Breast epithelium (tissue), 4 donors: ENCODE measurements around the gene ATPAF2. TPM values are rescaled to one million over a fixed set of nuclear protein-coding genes. Genes with fewer than 3 reads are reported as not detected.

Experiments used
- DNase-seq, 2 donors: peaks; one replicate each; pipeline ENCODE4 v3.0.0-alpha.2; 2019; ENCODE audit warnings: low spot score in 2 of 2
- H3K27ac ChIP-seq, 2 donors: fragments of 200-600 bp; sonication (generic) in 1 of 2; one replicate each; pipeline ENCODE4 v1.5.1; 2016 to 2019; ENCODE audit warnings: mild to moderate bottlenecking in 1 of 2
- H3K27me3 ChIP-seq, 2 donors: fragments of 200-600 bp; sonication (generic) in 1 of 2; one replicate each; pipeline versions ENCODE4 v1.5.1 to v1.6.0; 2017 to 2019; ENCODE audit warnings: control low read depth in 1 of 2, mild to moderate bottlenecking in 1 of 2
- H3K36me3 ChIP-seq: fragments of 200-600 bp; one replicate; pipeline ENCODE4 v1.5.1; 2019
- H3K4me1 ChIP-seq, 2 donors: fragments of 200-600 bp; sonication (generic); one replicate each; pipeline ENCODE4 v1.5.1; 2016 to 2019; ENCODE audit warnings: control low read depth in 1 of 2
- H3K4me3 ChIP-seq, 3 donors: fragments of 200-600 bp; sonication (generic); 1 replicate in 2 of 3; 2 replicates in 1 of 3; pipeline ENCODE4 v1.5.1; 2016 to 2019; ENCODE audit warnings: mild to moderate bottlenecking in 3 of 3, moderate library complexity in 2 of 3
- H3K9me3 ChIP-seq, 2 donors: fragments of 200-600 bp; sonication (generic) in 1 of 2; one replicate each; pipeline ENCODE4 v1.5.1; 2016 to 2019; ENCODE audit warnings: control low read depth in 1 of 2
- CTCF ChIP-seq, 3 donors: fragments of 450-650 bp; IDR thresholded peaks; one replicate each; pipeline ENCODE4 v1.5.1; 2016 to 2017; ENCODE audit warnings: antibody characterized with exemption in 3 of 3, mild to moderate bottlenecking in 3 of 3, moderate library complexity in 3 of 3
- POLR2A ChIP-seq: fragments of 450-650 bp; IDR thresholded peaks from one replicate; pipeline ENCODE4 v1.6.1; 2016; ENCODE audit warnings: antibody characterized with exemption, mild to moderate bottlenecking, moderate library complexity
- POLR2AphosphoS5 ChIP-seq, 3 donors: sonication (generic); formaldehyde crosslinking; IDR thresholded peaks; one replicate each; pipeline ENCODE4 v1.6.1; 2017; ENCODE audit warnings: antibody characterized with exemption in 3 of 3
- intact Hi-C: fragments of 100-400 bp; cut with DNase I; formaldehyde crosslinking; loops from one replicate; pipeline ENCODE4 v1.15.1; 2023; ENCODE audit warnings: low total_unique reads
- total RNA-seq, 3 donors: library from RNA; depleted of rRNA; stranded (reverse); fragments of >200 nt; gene quantifications; one replicate each; pipeline ENCODE4 v1.1.0, GENCODE V29; 2016

Gene ATPAF2
- total RNA-seq, 3 donors from 2014 or later, result 12.9 to 15.7 (median 13.0) TPM

DNA sequence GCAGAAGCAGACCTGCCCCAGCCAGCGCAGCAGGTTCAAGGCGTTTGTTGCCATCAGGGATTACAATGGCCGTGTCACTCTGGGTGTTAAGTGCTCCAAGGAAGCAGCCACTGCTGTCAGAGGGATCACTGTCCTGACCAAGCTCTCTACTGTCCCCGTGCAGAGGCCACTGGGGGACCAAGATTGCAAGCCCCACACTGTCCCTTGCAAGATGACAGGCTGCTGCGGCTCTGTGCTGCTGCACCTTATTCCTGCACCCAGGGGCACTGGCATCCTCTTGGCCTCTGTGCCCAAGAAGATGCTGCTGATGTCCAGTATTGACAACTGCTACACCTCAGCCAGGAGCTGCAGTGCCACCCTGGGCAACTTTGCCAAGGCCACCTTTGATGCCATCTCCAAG, 27.7 kb downstream of the ATPAF2 start:
- H3K4me1 ChIP-seq, result no peaks in the 10 kb centered on the region
- no peak overlapping the region for H3K27ac ChIP-seq
- H3K36me3 ChIP-seq, result no peaks in the 10 kb centered on the region
- no peak for DNase-seq
- intact Hi-C loops, result no loop called here
- no peak for TF ChIP-seq CTCF (IDR thresholded peaks at IDR 0.05)
- TF ChIP-seq POLR2AphosphoS5 (IDR thresholded peaks at IDR 0.05), result no peak
- TF ChIP-seq POLR2A, result no peak
- H3K27me3 ChIP-seq, result no peaks in the 10 kb centered on the region
- H3K4me3 ChIP-seq, result no peak overlapping the region
- no peaks in the 10 kb centered on the region for H3K9me3 ChIP-seq

DNA sequence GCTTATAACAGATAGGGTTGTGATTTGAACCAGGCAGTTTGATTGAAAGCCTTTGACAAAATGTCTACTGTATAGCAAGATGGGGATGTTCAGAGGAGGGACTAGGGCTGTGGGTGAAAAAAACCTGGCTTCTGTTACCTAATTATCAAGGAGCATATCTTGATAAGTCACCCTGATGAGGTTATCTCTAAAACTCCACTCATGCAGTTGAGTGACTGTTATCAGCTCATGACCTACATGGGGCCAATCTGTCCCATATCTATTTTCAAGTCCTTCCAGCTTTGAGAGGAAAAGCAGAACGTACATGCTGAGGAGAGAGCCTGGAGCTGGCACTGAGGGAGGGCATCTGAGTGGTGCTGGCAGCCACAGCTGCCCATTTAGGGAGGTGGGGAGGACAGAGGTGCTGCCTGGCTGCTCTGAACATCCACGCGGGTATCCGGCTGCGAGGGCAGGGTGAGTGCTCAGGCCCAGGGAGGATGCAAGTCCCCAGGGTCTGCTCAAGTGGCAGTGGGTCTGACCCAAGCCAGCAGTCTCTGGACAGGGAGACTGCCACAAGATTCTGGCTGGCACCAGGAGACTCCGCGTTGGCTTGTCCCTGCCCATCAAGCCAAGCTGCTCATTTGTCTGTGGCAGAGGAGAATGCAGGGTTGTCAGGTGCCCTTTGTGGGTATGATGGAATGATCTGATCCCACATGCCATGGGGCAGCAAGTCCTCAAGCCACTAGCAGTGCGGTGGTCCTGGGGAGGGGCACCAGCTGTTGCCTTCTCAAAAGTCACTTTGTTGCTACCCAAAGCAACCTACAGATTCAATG, 29.2 kb downstream of the ATPAF2 start:
- no peaks in the 10 kb centered on the region for H3K9me3 ChIP-seq
- no peak for DNase-seq
- TF ChIP-seq CTCF (IDR thresholded peaks at IDR 0.05), result no peak
- H3K36me3 ChIP-seq, result no peaks in the 10 kb centered on the region
- no peaks in the 10 kb centered on the region for H3K27me3 ChIP-seq
- H3K4me1 ChIP-seq, result no peaks in the 10 kb centered on the region
- H3K27ac ChIP-seq, result no peak overlapping the region
- intact Hi-C loops, result no loop called here
- H3K4me3 ChIP-seq, result no peak overlapping the region

GRCh38 chr17:18008496-18009268, 30.3 kb downstream of the ATPAF2 start:
- TF ChIP-seq POLR2A (no peak), CTCF (IDR thresholded peaks at IDR 0.05) (no peak), POLR2AphosphoS5 (IDR thresholded peaks at IDR 0.05) (no peak)
- no peak for DNase-seq
- no peak overlapping the region for H3K4me3 ChIP-seq
- H3K27me3 ChIP-seq, result no peaks in the 10 kb centered on the region
- no peak overlapping the region for H3K27ac ChIP-seq
- no peaks in the 10 kb centered on the region for H3K36me3 ChIP-seq
- intact Hi-C loops, result no loop called here
- H3K4me1 ChIP-seq, result no peaks in the 10 kb centered on the region
- no peaks in the 10 kb centered on the region for H3K9me3 ChIP-seq

GRCh38 chr17:18006495-18007239, 32.3 kb downstream of the ATPAF2 start:
- Histone ChIP-seq H3K4me1 (no peaks in the 10 kb centered on the region), H3K27ac (no peak overlapping the region), H3K4me3 (no peak overlapping the region), H3K36me3 (no peaks in the 10 kb centered on the region), H3K9me3 (no peaks in the 10 kb centered on the region), H3K27me3 (no peaks in the 10 kb centered on the region)
- no peak for DNase-seq
- intact Hi-C loops, result no loop called here
- TF ChIP-seq POLR2AphosphoS5 (IDR thresholded peaks at IDR 0.05), result no peak
- no peak for TF ChIP-seq POLR2A
- TF ChIP-seq CTCF (IDR thresholded peaks at IDR 0.05), result no peak
